ENCODE results near the gene FZR1.

GRCh38 chr19:3464587-3465235 lies 41.4 kb upstream of the FZR1 start:
- no peak for TF ChIP-seq CTCF (IDR thresholded peaks at IDR 0.05)
- TF ChIP-seq POLR2A (IDR thresholded peaks at IDR 0.05): no peak
- no peak for TF ChIP-seq EP300 (IDR thresholded peaks at IDR 0.05)

Data from suprapubic skin (tissue), 3 donors.